PC-3 (cell line): ENCODE results near the gene CCNL1.

Experiments used
- EZH2 ChIP-seq: fragments of 300-600 bp; sonication (generic); IDR thresholded peaks from one replicate; pipeline ENCODE4 v1.6.1; 2017; ENCODE audit warnings: antibody characterized with exemption, mild to moderate bottlenecking, low read length; ENCODE audit not compliant: unreplicated experiment
- EZH2phosphoT487 ChIP-seq: fragments of 300-600 bp; sonication (generic); IDR thresholded peaks from 2 replicates; pipeline ENCODE4 v1.6.1; 2018; ENCODE audit warnings: mild to moderate bottlenecking, antibody characterized with exemption, low read length, borderline replicate concordance
- TF ChIP-seq, protein P1 (sequence below): fragments of 300-600 bp; sonication (generic); conservative IDR thresholded peaks from 2 replicates; pipeline ENCODE4 v1.5.1; 2017; ENCODE audit warnings: antibody characterized with exemption, low read depth, mild to moderate bottlenecking, low read length

DNA sequence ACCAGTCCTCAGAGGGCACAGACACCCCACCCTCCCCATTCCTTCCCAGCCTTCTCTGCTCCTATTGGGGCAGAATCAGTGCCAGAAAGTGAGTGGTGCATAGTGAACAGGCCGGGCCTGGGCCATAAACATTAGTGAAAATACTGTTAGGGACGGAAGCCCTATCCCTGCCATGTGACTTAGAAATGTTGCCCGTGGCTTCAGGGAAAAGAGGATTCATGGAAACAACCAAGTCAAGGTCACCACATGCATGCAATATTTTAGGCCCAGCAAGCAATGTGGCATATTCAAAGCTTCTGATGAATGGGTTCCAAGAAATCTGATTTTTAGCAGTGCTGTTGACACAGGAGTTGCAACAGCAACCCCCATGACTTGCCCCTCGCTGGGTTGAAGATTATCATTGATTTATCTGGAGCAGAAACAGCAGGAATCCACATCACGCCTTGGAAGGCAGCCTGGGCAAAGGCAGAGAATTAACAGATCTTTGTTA lies 52.3 kb downstream of the CCNL1 start:
- TF ChIP-seq, protein P1, sequence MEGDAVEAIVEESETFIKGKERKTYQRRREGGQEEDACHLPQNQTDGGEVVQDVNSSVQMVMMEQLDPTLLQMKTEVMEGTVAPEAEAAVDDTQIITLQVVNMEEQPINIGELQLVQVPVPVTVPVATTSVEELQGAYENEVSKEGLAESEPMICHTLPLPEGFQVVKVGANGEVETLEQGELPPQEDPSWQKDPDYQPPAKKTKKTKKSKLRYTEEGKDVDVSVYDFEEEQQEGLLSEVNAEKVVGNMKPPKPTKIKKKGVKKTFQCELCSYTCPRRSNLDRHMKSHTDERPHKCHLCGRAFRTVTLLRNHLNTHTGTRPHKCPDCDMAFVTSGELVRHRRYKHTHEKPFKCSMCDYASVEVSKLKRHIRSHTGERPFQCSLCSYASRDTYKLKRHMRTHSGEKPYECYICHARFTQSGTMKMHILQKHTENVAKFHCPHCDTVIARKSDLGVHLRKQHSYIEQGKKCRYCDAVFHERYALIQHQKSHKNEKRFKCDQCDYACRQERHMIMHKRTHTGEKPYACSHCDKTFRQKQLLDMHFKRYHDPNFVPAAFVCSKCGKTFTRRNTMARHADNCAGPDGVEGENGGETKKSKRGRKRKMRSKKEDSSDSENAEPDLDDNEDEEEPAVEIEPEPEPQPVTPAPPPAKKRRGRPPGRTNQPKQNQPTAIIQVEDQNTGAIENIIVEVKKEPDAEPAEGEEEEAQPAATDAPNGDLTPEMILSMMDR: no peak
- no peak for TF ChIP-seq EZH2phosphoT487
- no peak for TF ChIP-seq EZH2
